GM12878 (cell line): Measurements from ENCODE around the gene PHF21B. TPM values are rescaled to one million over a fixed set of nuclear protein-coding genes. Genes with fewer than 3 reads are reported as not detected.

Experiments
- ATAC-seq: fragments of 200-7000 bp; cut with Tn5 transposase; 3 replicates; pipeline ENCODE4 v1.9.1; 2020; ENCODE audit warnings: mild to moderate bottlenecking, moderate library complexity
- BruUV-seq: library from RNA; stranded (reverse); fragments of 400-500 nt; replicated peaks from 2 replicates; lab custom pipeline; 2021; lab: Mats Ljungman, UMichigan
- CTCF ChIA-PET: fragments of 300-600 bp; sonication (Branson Sonifier 250); formaldehyde crosslinking; extraction: SDS; loops from one replicate; lab custom pipeline; 2021; ENCODE audit warnings: inconsistent platforms; lab: Yijun Ruan, JAX
- POLR2A ChIA-PET: fragments of 350-600 bp; formaldehyde crosslinking; extraction: SDS; loops from one replicate; lab custom pipeline; 2021; ENCODE audit warnings: inconsistent platforms; lab: Charles Lee
- RAD21 ChIA-PET: fragments of 300-600 bp; sonication (Branson Sonifier 250); formaldehyde crosslinking; loops from one replicate; lab custom pipeline; 2023; ENCODE audit warnings: antibody characterized with exemption; ENCODE audit not compliant: unreplicated experiment; lab: Charles Lee
- SMC1A ChIA-PET: fragments of 300-600 bp; sonication (Branson Sonifier 250); formaldehyde crosslinking; loops from one replicate; lab custom pipeline; 2023; ENCODE audit not compliant: unreplicated experiment, uncharacterized antibody; lab: Charles Lee
- DNase-seq: peaks from one replicate; pipeline ENCODE4 v3.0.0-alpha.2; 2011; ENCODE audit warnings: low read depth, low spot score
- FAIRE-seq: peaks from 3 replicates; lab custom pipeline; 2011; peaks lifted over from hg19 to GRCh38; lab: Jason Lieb, UNC
- H2AFZ ChIP-seq: 2 replicates; pipeline ENCODE4 v1.6.0; 2011; ENCODE audit warnings: low read depth, low read length, control low read depth; ENCODE audit not compliant: control insufficient read depth
- H3K27ac ChIP-seq: 2 replicates; pipeline ENCODE4 v1.5.1; 2011; ENCODE audit warnings: control low read depth; ENCODE audit not compliant: control insufficient read depth, insufficient read depth
- H3K27me3 ChIP-seq, 2 experiments: replicated peaks in 1 of 2; 2 replicates each; pipeline versions ENCODE4 v1.6.0 to v1.6.1; 2011; ENCODE audit warnings: low read length in 1 of 2; ENCODE audit not compliant: control insufficient read depth in 2 of 2, insufficient read depth in 2 of 2
- H3K36me3 ChIP-seq, 2 experiments: 2 replicates each; pipeline ENCODE4 v1.5.1; 2011; ENCODE audit warnings: low read length in 1 of 2; ENCODE audit not compliant: control insufficient read depth in 2 of 2, insufficient read depth in 2 of 2
- H3K4me1 ChIP-seq: 2 replicates; pipeline ENCODE4 v1.6.1; 2011; ENCODE audit warnings: mild to moderate bottlenecking, low read length, moderate library complexity, mixed read lengths; ENCODE audit not compliant: control insufficient read depth, insufficient read depth
- H3K4me2 ChIP-seq: 2 replicates; pipeline ENCODE4 v1.6.0; 2011; ENCODE audit warnings: control low read depth; ENCODE audit not compliant: control insufficient read depth, insufficient read depth
- H3K4me3 ChIP-seq: fragments of 200-600 bp; sonication (generic); 2 replicates; pipeline ENCODE4 v1.5.1; 2016
- H3K79me2 ChIP-seq: 2 replicates; pipeline ENCODE4 v1.6.0; 2011; ENCODE audit warnings: low read length; ENCODE audit not compliant: control insufficient read depth, insufficient read depth
- H3K9ac ChIP-seq: 2 replicates; pipeline ENCODE4 v1.8.0; 2011; ENCODE audit warnings: low read length, control low read depth, mixed read lengths; ENCODE audit not compliant: control insufficient read depth, insufficient read depth
- H3K9me3 ChIP-seq: replicated peaks from 3 replicates; pipeline ENCODE4 v1.5.1; 2011; ENCODE audit warnings: mild to moderate bottlenecking, low read length; ENCODE audit not compliant: control insufficient read depth, insufficient read depth
- H4K20me1 ChIP-seq: 2 replicates; pipeline ENCODE4 v1.6.0; 2011; ENCODE audit not compliant: control insufficient read depth, insufficient read depth
- BCL11A ChIP-seq: IDR thresholded peaks from 2 replicates; pipeline ENCODE4 v1.6.1; 2011; ENCODE audit warnings: low read depth, low read length
- CBFB ChIP-seq: IDR thresholded peaks from 2 replicates; pipeline ENCODE4 v1.6.1; 2016; ENCODE audit warnings: antibody characterized with exemption, low read depth
- EED ChIP-seq: sonication (generic); IDR thresholded peaks from 2 replicates; pipeline ENCODE4 v1.6.1; 2016; ENCODE audit warnings: antibody characterized with exemption, low read depth
- ETV6 ChIP-seq, 2 experiments: fragments of 450-650 bp in 1 of 2; IDR thresholded peaks in 1 of 2; conservative IDR thresholded peaks in 1 of 2; 2 replicates each; pipeline ENCODE4 v1.6.1; 2014; ENCODE audit warnings: antibody characterized with exemption in 1 of 2, borderline replicate concordance in 1 of 2, low read depth in 1 of 2, mild to moderate bottlenecking in 1 of 2, moderate library complexity in 1 of 2
- FOS ChIP-seq: IDR thresholded peaks from 3 replicates; pipeline ENCODE4 v1.6.1; 2011; ENCODE audit warnings: borderline replicate concordance; ENCODE audit not compliant: insufficient read length; ENCODE audit errors: extremely low read depth
- JUNB ChIP-seq: IDR thresholded peaks from 2 replicates; pipeline ENCODE4 v1.6.1; 2016; ENCODE audit warnings: antibody characterized with exemption, mild to moderate bottlenecking
- NR2C1 ChIP-seq: fragments of 450-650 bp; IDR thresholded peaks from 2 replicates; pipeline ENCODE4 v1.6.1; 2017; ENCODE audit warnings: antibody characterized with exemption, mild to moderate bottlenecking, moderate library complexity
- POLR2AphosphoS2 ChIP-seq: IDR thresholded peaks from 2 replicates; pipeline ENCODE4 v1.6.1; 2011; ENCODE audit warnings: low read depth, mild to moderate bottlenecking, low read length, improper control_type of control experiment, moderate library complexity
- RFX5 ChIP-seq: IDR thresholded peaks from 2 replicates; pipeline ENCODE4 v1.6.1; 2011; ENCODE audit warnings: low read depth, low read length, improper control_type of control experiment
- SREBF1 ChIP-seq: IDR thresholded peaks from 2 replicates; pipeline ENCODE4 v1.6.1; 2012; ENCODE audit warnings: mild to moderate bottlenecking, low read length
- WRNIP1 ChIP-seq: IDR thresholded peaks from 2 replicates; pipeline ENCODE4 v1.6.1; 2011; ENCODE audit warnings: low read depth, low read length, improper control_type of control experiment, borderline replicate concordance
- ZNF207 ChIP-seq: fragments of 450-650 bp; IDR thresholded peaks from 2 replicates; pipeline ENCODE4 v1.6.1; 2014; ENCODE audit warnings: antibody characterized with exemption, mild to moderate bottlenecking, borderline replicate concordance
- ZNF384 ChIP-seq: IDR thresholded peaks from 2 replicates; pipeline ENCODE4 v1.6.1; 2012; ENCODE audit warnings: low read depth, mild to moderate bottlenecking, low read length, improper control_type of control experiment, borderline replicate concordance
- WGBS: methylation state at CpG from one replicate; pipeline ENCODE4 v1.1.6; 2016; ENCODE audit warnings: low lambda C conversion rate; ENCODE audit not compliant: insufficient replicate concordance, insufficient coverage; ENCODE audit errors: missing lambda C conversion rate; 5-methylcytosine and 5-hydroxymethylcytosine counted together
- in situ Hi-C: fragments of 300-500 bp; cut with MboI; formaldehyde crosslinking; loops from 9 replicates; pipeline ENCODE4 v1.14.3; 2018; ENCODE audit warnings: mixed read lengths
- intact Hi-C: fragments of 100-400 bp; cut with micrococcal nuclease; formaldehyde crosslinking; loops from one replicate; pipeline ENCODE4 v1.14.2; 2022; ENCODE audit not compliant: unreplicated experiment
- polyA plus RNA-seq, 11 experiments: library from polyadenylated mRNA; depleted of rRNA in 4 of 11; unstranded in 6 of 11; stranded (reverse) in 5 of 11; fragments of >200 nt; fragmentation: Nextera tagmentation in 4 of 11; fragmentation: Illumina TruSeq in 1 of 11; extraction: Ambion mirVana in 4 of 11; extraction: Trizol in 1 of 11; gene quantifications; 1 replicate in 1 of 11; 2 replicates in 10 of 11; pipeline versions ENCODE4 v1.2.1 to v1.2.3, GENCODE V29; 2011 to 2016; ENCODE audit warnings: inconsistent platforms in 2 of 11, missing spikeins in 2 of 11, low read depth in 1 of 11
- total RNA-seq, 4 experiments: library from RNA; depleted of rRNA in 3 of 4; stranded (reverse); fragments of >200 nt in 3 of 4; fragmentation: Illumina TruSeq in 1 of 4; extraction: Trizol in 1 of 4; gene quantifications; 2 replicates each; pipeline versions ENCODE4 v1.2.1 to v1.2.3, GENCODE V29; 2013 to 2021
- TF ChIP-seq, protein P1 (sequence below): IDR thresholded peaks from 2 replicates; pipeline ENCODE4 v1.6.1; 2012; ENCODE audit warnings: low read depth, low read length, improper control_type of control experiment
- TF ChIP-seq, protein P2 (sequence below): fragments of 450-650 bp; IDR thresholded peaks from 2 replicates; pipeline ENCODE4 v1.6.1; 2017; ENCODE audit warnings: antibody characterized with exemption, mild to moderate bottlenecking, moderate library complexity

The PHF21B gene
- total and polyA plus RNA-seq, 10 of the 15 experiments (the other 5 are each of a cell fraction or from before 2014, with no cell fraction given): 0.03 to 0.35 TPM; not detected in 8

DNA sequence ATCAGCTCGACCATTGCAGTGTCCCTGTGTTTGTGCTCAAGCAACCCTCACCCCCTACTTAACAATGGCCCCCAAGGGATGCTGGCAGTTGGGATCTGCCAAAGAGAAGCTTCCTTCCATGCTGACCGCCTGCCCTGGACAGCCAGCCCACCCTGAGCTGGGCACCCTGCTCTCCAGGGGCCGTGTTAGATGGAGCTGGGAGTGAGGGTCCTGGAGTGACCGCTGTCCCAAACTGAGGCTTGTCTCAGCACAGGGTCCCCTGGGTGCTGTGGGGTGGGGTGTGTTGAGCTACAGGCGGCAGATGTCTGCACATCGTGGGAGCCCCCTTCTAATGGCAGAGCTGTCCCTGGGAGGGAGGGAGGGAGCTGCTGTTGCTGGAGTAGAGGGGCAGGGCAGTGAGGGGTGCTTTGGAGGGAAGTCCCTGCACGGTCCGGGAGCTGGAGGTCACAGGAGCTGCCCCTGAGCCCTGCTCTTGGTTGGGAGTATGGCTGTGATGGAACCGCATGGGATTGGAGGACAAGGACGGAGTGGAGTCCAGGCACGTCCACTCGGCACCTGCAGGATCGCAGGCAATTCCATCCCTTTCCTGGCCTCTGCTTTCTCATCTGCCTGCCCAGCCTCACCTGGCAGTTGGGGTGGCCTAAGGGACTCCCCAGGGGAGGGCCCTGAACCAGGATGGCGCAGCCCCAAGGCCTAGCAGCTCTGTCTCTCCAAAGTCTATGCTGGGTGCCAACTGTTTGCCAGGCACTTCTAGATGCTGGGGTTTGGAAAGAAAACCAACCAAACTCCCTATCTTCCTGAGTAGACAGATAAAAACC, 131.1 kb downstream of the PHF21B start:
- H3K4me1 ChIP-seq: no peaks in the 10 kb centered on the region
- no peak overlapping the region for H2AFZ ChIP-seq
- ChIA-PET CTCF (no interaction called here), RAD21 (no interaction called here), SMC1A (interaction anchor here (0.6 kb wide), 1 partner anchor 1972 kb away, joined by 3 read pairs; no protein-coding TSS in a partner anchor), POLR2A (interaction anchor here (0.6 kb wide), 1 partner anchor 295 kb away, joined by 4 read pairs; no protein-coding TSS in a partner anchor)
- H3K36me3 ChIP-seq: no peaks in the 10 kb centered on the region
- 31% methylated on average over 12 of the region's 14 CpGs for WGBS
- H4K20me1 ChIP-seq: no peaks in the 10 kb centered on the region
- H3K27me3 ChIP-seq: no peaks in the 10 kb centered on the region; a peak in 1 of 4 replicates
- H3K9ac ChIP-seq: no peak overlapping the region
- H3K4me3 ChIP-seq: no peak overlapping the region
- H3K4me2 ChIP-seq: no peak overlapping the region
- in situ Hi-C loops (loop anchor here (25.0 kb wide), 1 partner anchor 516 kb away; no protein-coding TSS in a partner anchor), intact Hi-C loops (no loop called here)
- no peak overlapping the region for H3K27ac ChIP-seq
- TF ChIP-seq WRNIP1 (no peak), ZNF384 (no peak), SREBF1 (no peak), BCL11A (no peak), POLR2AphosphoS2 (no peak), NR2C1 (no peak), JUNB (no peak), FOS (no peak), ETV6 (conservative IDR thresholded peaks at IDR 0.05 in 1 of 2, IDR thresholded peaks at IDR 0.05 in 1 of 2; ENCODE audit: borderline replicate concordance in 1 of 2, low read depth in 1 of 2) (no peak), RFX5 (no peak), CBFB (no peak), ZNF207 (no peak), EED (no peak)
- TF ChIP-seq, protein P1, sequence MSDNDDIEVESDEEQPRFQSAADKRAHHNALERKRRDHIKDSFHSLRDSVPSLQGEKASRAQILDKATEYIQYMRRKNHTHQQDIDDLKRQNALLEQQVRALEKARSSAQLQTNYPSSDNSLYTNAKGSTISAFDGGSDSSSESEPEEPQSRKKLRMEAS: no peak
- TF ChIP-seq, protein P2, sequence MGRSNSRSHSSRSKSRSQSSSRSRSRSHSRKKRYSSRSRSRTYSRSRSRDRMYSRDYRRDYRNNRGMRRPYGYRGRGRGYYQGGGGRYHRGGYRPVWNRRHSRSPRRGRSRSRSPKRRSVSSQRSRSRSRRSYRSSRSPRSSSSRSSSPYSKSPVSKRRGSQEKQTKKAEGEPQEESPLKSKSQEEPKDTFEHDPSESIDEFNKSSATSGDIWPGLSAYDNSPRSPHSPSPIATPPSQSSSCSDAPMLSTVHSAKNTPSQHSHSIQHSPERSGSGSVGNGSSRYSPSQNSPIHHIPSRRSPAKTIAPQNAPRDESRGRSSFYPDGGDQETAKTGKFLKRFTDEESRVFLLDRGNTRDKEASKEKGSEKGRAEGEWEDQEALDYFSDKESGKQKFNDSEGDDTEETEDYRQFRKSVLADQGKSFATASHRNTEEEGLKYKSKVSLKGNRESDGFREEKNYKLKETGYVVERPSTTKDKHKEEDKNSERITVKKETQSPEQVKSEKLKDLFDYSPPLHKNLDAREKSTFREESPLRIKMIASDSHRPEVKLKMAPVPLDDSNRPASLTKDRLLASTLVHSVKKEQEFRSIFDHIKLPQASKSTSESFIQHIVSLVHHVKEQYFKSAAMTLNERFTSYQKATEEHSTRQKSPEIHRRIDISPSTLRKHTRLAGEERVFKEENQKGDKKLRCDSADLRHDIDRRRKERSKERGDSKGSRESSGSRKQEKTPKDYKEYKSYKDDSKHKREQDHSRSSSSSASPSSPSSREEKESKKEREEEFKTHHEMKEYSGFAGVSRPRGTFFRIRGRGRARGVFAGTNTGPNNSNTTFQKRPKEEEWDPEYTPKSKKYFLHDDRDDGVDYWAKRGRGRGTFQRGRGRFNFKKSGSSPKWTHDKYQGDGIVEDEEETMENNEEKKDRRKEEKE: no peak
- no peaks in the 10 kb centered on the region for H3K79me2 ChIP-seq
- ATAC-seq (no peak), FAIRE-seq (no peak), DNase-seq (no peak)
- BruUV-seq: no TSS peak
- H3K9me3 ChIP-seq: no peaks in the 10 kb centered on the region; the same call in 2 of the 3 replicates
